Stimulated activated CD8-positive, alpha-beta memory T cell treated with anti-CD3 and anti-CD28 coated beads, Interleukin-7, amount 100 ng/mL, for 24 hours (primary cell): ENCODE data around the gene HOXC12.

ENCODE experiments used
- DNase-seq: peaks from one replicate; pipeline ENCODE4 v3.0.0-alpha.2; 2020; ENCODE audit warnings: low read depth

HOXC12 gene

GRCh38 chr12:53941187-53941586 lies 13.5 kb upstream of the HOXC12 start:
- no peak for DNase-seq

GRCh38 chr12:53941750-53942149 lies 13.0 kb upstream of the HOXC12 start:
- no peak for DNase-seq

GRCh38 chr12:53942467-53942997 lies 12.2 kb upstream of the HOXC12 start:
- DNase-seq = no peak

- no peak for DNase-seq
Observed at GRCh38 chr12:53944209-53944608, 10.5 kb upstream of the HOXC12 start.

DNA sequence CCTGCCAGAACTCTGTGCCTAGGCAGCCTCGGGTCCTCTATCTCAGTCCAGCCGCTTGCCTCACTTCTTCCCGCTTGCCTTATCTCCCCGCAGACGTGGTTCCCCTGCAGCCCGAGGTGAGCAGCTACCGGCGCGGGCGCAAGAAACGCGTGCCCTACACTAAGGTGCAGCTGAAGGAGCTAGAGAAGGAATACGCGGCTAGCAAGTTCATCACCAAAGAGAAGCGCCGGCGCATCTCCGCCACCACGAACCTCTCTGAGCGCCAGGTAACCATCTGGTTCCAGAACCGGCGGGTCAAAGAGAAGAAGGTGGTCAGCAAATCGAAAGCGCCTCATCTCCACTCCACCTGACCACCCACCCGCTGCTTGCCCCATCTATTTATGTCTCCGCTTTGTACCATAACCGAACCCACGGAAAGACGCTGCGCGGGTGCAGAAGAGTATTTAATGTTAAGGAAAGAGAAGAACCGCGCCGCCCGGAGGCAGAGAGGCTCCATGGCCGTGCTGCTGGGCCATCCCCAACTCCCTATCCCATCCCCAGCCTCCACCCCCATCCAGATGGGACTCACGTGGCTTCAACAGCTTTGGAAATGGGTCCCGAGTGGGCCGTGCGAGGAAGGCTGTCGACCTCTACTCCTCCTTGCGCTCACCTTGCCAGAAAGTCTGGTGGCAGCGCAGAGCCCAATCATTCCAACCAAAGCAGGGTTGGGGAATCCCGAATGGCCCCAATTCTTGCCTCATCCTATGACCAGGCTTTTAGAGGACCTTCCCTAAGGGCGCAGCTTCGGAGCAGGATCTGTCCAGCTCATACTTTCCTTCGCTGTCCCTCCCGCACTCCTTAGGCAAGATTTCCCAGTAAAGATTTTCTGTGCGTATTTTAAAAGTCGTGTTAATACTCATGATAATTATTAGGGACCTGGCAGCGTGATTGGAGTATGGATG lies 9.5 kb upstream of the HOXC12 start:
- DNase-seq = no peak

DNA sequence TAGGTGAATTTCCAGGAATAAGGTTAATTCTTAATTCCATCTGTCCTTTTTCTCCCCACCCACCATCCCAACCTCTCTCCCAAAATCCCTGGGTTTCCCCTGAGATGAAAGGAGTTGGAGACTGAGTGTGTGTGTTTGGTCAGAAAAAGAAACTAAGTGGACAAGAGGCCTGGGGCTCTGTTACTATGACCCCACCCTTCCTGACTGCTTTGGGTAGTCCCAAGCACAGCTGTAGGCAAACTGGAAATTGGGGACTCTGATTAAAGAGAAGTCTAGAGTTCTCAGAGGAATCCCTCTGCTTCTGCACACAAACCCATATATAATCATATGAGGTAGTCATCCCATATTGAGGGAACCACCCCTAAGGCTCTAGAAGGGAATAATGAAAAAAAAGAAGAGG lies 7.0 kb upstream of the HOXC12 start:
- DNase-seq = no peak

GRCh38 chr12:53948650-53949593 lies 5.8 kb upstream of the HOXC12 start:
- no peak for DNase-seq

DNA sequence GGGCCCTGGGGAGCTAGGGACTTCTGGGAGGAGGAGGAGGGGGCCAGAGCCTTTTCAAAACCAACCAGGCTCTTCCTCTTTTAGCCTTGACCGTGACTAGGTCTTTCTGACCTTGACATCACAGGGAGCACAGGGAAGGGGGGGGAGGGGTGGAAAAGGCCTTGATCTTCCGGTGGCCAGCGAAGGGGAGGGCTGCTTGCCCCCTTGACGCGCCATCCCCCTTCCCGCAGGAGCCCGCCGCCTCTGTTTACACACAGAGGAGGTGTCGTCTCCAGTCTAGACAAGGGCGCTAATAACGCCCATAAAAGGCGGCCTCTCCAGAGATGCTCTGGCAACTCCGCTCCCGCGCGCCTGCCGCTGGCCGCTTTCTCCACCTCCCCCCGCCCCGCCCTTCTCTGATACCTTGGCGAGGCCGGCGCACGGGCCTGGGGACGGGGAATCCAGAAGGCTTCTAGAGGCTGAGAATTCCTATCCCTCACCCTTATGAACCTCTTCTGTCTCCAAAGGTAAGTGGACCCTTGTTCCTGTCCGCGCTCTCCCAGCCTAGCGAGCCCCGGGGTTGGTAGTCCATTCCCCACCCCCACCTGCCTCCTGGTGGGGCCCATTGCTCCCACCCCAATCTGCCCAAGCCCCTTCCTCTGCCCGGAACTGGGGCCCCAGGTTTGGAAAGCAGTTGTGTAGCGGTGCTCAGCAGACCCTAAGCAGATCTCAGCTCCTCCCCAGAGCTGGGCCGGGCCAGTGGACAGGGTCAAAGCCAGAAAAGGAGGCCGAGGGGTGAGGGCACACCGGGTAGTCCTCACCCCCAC lies 4.9 kb upstream of the HOXC12 start:
- no peak for DNase-seq

- no peak for DNase-seq
Observed at GRCh38 chr12:53950437-53950773, 4.3 kb upstream of the HOXC12 start.

- no peak for DNase-seq
Observed at GRCh38 chr12:53950789-53951576, 3.7 kb upstream of the HOXC12 start.

GRCh38 chr12:53951577-53952334 lies 2.9 kb upstream of the HOXC12 start:
- no peak for DNase-seq

DNA sequence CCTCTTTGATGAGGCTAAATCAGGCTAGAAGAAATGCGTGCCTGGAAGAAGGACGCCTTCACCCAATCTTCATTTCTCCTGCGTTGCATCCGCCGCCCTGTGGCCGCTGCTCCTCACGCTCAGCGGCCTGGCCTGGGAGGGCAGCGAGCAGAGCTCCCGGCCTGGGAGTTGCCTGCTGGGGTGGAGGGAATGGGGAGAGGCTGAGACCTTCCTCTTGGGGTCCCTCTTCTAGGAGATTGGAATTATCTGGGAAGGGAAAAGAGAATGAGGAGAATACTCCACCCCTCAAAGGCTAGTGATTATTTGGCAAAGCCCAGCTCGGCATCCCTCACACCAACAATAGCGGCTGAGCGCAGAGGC lies 2.4 kb upstream of the HOXC12 start:
- no peak for DNase-seq

- DNase-seq = no peak
Observed at GRCh38 chr12:53952871-53953734, 1.6 kb upstream of the HOXC12 start.

- no peak for DNase-seq
Observed at GRCh38 chr12:53953831-53954693, 641 bp upstream of the HOXC12 start.

GRCh38 chr12:53955036-53955775 lies 503 bp downstream of the HOXC12 start:
- DNase-seq = no peak

DNA sequence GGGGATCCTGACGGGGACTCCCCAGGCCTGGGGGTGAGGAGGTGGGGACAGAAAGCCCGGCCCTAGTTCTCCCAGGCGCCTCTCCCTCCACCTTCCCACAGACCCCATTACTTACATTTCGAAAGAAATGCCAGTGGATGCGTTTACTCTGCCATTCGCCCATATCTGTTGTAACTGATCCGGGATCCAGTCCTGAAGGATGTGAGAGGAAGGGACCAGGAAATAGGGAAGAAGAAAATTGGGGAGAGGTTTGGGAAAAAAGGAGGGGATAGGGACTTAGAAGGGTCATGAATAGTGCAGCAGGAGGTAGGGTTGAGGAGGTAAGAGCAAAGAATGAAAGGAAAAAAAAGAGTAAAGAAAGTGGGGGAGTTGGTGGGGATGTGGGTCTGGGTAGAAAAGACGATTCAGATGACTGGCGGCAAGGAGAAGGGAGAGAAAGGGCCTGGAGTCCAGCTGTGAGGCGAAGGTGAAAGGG lies 1.1 kb downstream of the HOXC12 start:
- no peak for DNase-seq

DNA sequence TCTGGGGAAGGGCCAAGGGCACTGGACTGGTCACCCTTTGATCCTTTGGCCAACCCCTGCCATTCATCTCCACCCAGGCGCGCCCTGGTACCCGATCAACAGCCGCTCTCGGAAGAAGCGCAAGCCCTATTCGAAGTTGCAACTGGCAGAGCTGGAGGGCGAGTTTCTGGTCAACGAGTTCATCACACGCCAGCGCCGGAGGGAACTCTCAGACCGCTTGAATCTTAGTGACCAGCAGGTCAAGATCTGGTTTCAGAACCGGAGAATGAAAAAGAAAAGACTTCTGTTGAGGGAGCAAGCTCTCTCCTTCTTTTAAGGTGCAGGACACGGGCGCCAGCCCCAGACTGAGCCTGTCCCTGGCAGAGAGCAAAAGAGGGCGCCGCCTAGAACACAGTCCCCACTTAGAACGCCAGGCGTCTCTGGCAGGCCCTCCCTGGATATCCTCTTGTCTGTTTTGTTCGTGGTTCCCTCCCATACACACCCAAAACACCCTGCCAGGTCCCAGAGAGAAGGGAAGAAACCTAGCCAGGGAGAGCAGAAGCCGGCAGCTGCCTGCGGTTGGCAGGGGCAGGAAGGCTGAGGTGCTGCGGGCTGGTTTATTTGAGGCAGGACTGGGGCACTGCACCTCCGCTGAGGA lies 1.7 kb downstream of the HOXC12 start:
- DNase-seq = no peak
